COLO668 (cell line): ENCODE data around the gene ZFP62.

Source experiments
- DNase-seq: peaks from one replicate; lab custom pipeline; 2025; ENCODE audit not compliant: unreplicated experiment; lab: John Stamatoyannopoulos, UW

ZFP62 gene

DNA sequence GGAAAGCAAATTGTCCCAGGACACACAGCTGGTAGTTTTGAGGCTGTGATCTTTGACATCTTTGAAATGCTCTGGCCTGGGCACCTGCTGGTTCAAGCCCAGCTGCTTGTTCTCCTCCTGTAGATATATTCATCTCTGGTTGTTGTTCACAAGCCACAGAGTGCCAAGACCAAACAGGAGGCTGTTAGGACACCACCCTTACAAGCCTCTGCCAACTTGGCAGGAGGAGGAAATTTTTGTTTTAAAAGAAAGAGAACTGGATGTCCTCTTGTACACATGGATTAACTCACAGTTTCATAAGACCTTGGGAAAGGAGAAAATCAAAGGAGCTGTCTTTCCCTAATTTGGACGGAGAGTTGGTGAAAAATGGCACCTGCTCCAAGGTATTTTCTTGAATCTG lies 8.5 kb upstream of the ZFP62 start:
- no peak for DNase-seq

DNA sequence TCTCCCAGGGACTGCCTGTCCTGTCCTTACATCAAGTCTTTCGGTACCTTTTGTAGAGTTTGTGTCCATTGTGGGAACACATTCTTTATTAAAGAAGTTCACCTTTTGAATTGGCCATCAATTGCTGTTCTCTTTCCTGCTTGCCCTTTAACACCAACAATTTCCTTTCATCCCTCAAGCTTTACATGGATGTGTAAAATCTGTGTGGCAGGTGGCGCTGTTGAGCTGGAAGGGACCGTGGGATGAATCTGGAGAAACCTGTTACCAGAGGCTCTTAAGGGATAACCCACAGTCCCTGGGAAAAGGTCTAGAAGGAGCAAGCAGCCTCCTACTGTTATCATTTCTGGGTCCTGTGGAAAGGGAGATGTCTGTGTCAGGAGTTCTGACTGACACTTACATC lies 7.9 kb upstream of the ZFP62 start:
- peak; percentile 70 for DNase-seq

DNA sequence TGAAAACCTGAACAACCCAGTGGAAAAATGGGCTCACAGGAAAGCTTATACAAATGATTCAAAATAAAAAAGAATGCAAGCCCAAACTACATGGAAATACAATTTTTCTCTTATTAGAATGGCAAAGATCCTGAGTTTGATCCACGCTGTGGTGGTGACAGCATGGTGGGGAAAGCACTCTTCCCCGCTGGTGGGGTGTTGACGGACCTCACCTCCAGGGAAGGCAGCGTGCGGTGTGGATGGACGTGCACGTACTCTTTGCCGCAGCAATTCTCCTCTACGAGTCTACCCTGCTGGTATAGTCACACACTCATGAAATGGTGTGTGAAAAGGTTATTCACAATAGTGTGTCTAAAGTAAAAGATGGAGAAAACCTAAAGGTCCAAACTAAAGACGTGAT lies 5.9 kb upstream of the ZFP62 start:
- DNase-seq = no peak

- DNase-seq = no peak
These were observed 5.1 kb upstream of the ZFP62 start for GRCh38 chr5:180865981-180866695.

- DNase-seq = no peak
These were observed 1.6 kb upstream of the ZFP62 start for GRCh38 chr5:180862645-180863044.

- DNase-seq = peak; percentile 33
These were observed 696 bp downstream of the ZFP62 start for GRCh38 chr5:180860273-180860886.

DNA sequence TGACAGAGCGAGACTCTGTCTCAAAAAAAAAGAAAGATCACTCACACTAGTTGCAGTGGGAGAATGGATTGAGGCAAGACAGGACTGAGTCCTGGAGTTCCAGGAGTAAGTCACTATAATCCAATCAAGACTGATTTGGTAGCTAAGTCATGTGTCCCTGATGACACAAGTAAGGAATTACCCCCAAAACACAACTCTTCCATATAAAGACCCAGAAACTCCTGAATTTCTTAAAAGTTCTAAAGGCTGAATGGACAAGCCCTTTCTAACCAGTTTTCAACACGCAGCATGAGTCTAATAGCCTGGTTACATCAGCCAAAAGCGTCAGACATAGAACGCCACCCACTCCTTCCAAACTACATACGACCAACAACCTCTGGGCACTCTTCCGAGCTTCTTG lies 2.5 kb downstream of the ZFP62 start:
- DNase-seq = no peak

- DNase-seq = no peak
These were observed 7.3 kb downstream of the ZFP62 start for GRCh38 chr5:180853848-180854176.

DNA sequence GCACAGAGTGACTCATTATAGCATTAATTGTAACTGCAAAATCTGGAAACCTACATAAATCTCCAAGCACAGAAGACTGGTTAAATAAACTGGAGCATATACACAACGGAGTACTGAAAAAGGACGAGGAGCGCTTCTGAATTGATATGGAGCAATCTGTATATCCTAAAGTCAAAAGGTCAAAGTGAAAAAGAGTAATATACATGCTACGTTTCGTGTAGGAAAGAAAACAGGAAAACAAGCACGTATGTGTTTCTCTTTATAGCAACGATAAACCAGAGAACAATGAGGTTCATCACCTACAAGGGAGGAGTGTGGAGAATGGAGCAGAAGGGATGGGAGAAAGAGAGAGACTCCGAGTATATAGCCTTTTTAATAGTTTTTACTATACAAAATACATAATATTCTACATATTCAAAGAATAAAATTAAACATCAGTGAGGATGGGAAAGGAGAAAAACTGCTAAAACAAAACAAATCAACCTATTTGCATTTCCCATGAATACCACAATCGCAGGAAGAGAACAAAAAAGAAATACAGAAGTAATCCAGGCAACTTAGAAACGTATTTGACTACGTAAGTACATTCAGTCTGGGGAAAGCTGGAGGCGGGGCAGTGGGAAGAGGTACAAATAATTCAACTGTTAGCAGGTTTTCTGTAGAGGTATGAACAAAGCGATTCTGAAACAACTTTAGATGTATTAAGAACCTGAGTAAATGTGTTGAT lies 7.8 kb downstream of the ZFP62 start:
- no peak for DNase-seq

DNA sequence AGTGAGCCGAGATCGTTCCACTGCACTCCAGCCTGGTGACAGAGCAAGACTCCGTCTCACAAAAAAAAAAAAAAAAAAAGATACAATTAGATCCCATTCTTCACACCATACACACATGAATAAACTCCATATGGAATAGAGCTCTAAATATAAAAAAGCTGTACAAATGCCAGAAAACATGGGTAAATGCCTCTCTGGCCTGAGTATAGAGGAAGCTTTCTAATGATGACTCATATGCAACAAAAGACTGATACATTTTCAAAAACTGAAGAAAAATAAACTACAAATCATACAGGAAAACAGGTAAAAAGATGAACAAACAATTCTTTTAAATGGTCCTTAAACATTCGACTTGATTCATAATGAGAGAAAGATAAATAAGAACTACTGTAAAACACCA lies 8.6 kb downstream of the ZFP62 start:
- DNase-seq = no peak

- no peak for DNase-seq
These were observed 10.5 kb downstream of the ZFP62 start for GRCh38 chr5:180850434-180851078.

GRCh38 chr5:180849827-180850226 lies 11.2 kb downstream of the ZFP62 start:
- no peak for DNase-seq

DNA sequence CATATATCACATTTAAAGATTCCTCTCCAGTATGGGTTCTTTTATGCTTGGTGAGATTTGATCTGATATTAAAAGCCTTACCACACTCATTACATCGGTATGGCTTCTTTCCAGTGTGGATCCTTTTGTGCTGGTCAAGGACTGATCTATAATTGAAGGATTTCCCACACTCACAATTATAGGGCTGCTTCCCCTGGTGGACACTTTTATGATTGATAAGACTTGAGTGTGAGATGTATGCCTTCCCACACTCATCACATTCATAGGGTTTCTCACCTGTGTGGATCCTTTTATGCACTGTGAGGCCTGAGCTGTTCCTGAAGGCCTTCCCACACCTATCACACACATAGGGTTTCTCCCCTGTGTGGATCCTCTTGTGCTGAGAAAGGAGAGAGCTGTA lies 12.2 kb downstream of the ZFP62 start:
- DNase-seq = no peak

DNA sequence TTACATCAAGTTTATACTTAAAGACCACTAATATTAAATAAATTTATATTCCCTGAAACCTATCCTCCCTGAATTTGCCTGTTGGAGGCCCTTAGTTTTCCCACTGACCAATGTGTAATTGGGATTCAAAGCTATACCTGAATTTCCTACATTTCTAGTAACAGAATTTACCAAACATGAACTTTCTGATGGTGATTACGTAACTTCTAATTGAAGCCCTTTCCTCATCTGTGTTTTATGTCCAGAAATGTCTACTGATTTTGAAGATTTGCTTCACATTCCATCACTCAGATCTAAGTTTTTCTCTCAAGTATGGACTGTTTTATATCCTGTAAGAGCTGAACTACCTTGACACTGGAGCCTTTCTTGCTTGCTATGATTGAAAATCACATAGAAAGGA lies 12.8 kb downstream of the ZFP62 start:
- no peak for DNase-seq

GRCh38 chr5:180847026-180847425 lies 14.1 kb downstream of the ZFP62 start:
- DNase-seq = no peak

- DNase-seq = no peak
These were observed 16.2 kb downstream of the ZFP62 start for GRCh38 chr5:180844858-180845257.

GRCh38 chr5:180844432-180844831 lies 16.6 kb downstream of the ZFP62 start:
- no peak for DNase-seq

- no peak for DNase-seq
These were observed 21.1 kb downstream of the ZFP62 start for GRCh38 chr5:180839935-180840334.

GRCh38 chr5:180839227-180839626 lies 21.8 kb downstream of the ZFP62 start:
- DNase-seq = no peak

GRCh38 chr5:180837478-180837877 lies 23.6 kb downstream of the ZFP62 start:
- no peak for DNase-seq

DNA sequence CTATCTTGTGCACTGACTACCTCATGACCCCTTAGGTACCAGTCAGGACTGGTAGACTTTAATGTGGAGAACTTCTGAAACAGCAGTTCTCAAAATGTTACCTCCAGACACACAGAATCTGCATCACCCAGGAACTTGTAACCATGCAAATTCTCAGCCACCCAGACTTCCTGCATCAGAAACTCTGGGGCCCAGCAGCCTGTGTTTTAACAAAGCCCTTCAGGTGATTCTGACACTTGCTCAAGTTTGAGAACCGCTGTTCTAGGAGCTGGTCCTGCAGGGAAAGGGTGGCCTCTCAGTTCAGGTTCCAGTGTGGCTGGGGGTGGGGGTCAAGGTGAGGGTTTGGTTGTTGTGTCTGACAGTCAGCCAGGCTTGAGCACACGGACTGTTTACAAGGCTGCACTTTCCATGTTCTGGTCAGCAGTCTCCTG lies 28.4 kb downstream of the ZFP62 start:
- DNase-seq = no peak
